ENCODE results near the gene CHCHD6.

The CHCHD6 gene

DNA sequence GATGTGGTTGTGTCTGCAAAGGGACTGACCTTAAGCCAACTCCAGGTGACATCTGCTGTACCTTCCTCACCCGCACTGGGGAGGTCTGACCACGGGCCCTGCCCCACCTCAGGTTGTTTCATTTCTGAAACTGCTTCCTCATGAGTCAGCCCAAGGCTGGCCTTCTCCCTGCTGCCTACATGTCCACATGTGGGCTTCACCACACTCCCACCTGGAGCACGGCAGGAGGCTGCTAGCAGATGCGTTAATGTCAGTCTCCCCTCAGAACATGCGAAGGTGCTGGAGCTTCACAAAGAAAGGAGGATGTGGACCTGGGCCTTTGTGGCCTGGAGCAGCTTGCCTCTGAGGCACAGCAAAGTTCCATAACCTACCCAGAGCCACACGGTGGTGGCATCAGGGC lies 209.5 kb downstream of the CHCHD6 start:
- Histone ChIP-seq H3K36me3 (ENCODE audit: control insufficient read depth, low read depth, low read length) (no peaks in the 10 kb centered on the region), H3K27me3 (ENCODE audit: control insufficient read depth, insufficient read depth, low read length) (no peaks in the 10 kb centered on the region), H3K9me3 (ENCODE audit: control insufficient read depth, low read depth, low read length) (no peaks in the 10 kb centered on the region), H3K9ac (ENCODE audit: low read length) (no peak overlapping the region), H3K27ac (ENCODE audit: low read length) (no peak overlapping the region), H3K4me3 (ENCODE audit: low read length) (no peak overlapping the region), H3K4me1 (ENCODE audit: control insufficient read depth, low read depth, low read length) (no peaks in the 10 kb centered on the region)

DNA sequence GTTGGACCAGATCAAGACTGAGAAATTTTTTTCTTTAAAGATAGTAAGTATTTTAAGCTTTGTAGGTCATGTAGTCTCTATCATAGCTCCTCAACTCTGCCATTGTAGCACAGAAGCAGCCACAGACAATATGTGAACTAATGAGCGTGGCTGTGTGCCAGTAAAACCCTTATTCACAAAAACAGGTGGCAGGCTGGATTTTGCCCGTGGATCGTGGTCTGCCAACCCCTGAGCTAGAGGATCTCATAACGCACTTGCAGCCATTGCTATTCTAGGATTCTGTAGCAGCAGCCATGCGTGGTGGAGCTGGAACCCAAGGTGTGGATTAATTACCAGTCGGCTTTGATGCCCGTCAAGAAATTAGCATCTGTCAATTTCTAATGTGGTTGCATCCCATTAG lies 210.2 kb downstream of the CHCHD6 start:
- H3K4me3 ChIP-seq (ENCODE audit: low read length): no peak overlapping the region
- no peaks in the 10 kb centered on the region for H3K4me1 ChIP-seq (ENCODE audit: control insufficient read depth, low read depth, low read length)
- no peak overlapping the region for H3K27ac ChIP-seq (ENCODE audit: low read length)
- H3K9ac ChIP-seq (ENCODE audit: low read length): no peak overlapping the region
- H3K27me3 ChIP-seq (ENCODE audit: control insufficient read depth, insufficient read depth, low read length): no peaks in the 10 kb centered on the region
- H3K36me3 ChIP-seq (ENCODE audit: control insufficient read depth, low read depth, low read length): no peaks in the 10 kb centered on the region
- no peaks in the 10 kb centered on the region for H3K9me3 ChIP-seq (ENCODE audit: control insufficient read depth, low read depth, low read length)

DNA sequence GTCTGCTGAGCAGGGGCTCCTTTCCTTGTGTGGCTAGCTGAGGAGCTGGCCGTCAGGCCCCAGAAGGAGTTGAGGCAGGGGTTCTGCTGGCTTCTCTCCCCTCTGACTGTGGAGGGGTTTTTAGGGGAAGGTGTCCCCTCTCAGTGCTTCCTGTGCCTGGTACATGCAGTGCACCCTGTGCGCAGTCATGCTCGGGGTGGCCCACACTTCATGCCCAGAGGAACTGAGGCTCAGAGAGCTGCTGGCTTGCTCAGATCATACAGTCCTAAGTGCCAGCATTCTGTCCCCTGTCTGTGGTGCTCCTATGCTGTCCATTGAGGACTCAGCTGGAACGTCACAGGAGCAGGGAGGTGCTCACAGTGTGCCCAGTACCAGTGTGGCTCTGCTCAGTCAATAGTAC lies 211.0 kb downstream of the CHCHD6 start:
- Histone ChIP-seq H3K9ac (ENCODE audit: low read length) (no peak overlapping the region), H3K27me3 (ENCODE audit: control insufficient read depth, insufficient read depth, low read length) (no peaks in the 10 kb centered on the region), H3K4me1 (ENCODE audit: control insufficient read depth, low read depth, low read length) (no peaks in the 10 kb centered on the region), H3K9me3 (ENCODE audit: control insufficient read depth, low read depth, low read length) (no peaks in the 10 kb centered on the region), H3K4me3 (ENCODE audit: low read length) (no peak overlapping the region), H3K36me3 (ENCODE audit: control insufficient read depth, low read depth, low read length) (no peaks in the 10 kb centered on the region), H3K27ac (ENCODE audit: low read length) (no peak overlapping the region)

DNA sequence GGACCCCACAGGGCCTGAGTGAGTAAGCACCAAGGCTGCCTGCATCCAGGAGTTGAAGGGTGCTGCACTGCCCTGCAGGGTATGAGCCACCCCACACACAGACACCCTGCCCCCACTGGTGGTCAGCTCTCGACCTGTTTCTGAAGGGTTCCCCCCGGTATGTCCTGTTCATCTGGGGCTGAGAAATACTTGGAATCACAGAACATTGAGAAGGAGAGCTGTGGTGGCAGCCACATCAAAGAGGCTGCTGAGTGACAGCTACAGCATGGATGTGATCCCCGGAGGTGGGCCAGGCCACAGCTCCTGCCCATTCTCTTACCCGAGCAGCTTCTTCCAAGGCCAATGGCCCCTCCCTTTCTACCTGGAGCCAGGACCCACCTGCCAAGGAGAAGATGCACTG lies 212.5 kb downstream of the CHCHD6 start:
- Histone ChIP-seq H3K4me3 (ENCODE audit: low read length) (no peak overlapping the region), H3K9ac (ENCODE audit: low read length) (no peak overlapping the region)

DNA sequence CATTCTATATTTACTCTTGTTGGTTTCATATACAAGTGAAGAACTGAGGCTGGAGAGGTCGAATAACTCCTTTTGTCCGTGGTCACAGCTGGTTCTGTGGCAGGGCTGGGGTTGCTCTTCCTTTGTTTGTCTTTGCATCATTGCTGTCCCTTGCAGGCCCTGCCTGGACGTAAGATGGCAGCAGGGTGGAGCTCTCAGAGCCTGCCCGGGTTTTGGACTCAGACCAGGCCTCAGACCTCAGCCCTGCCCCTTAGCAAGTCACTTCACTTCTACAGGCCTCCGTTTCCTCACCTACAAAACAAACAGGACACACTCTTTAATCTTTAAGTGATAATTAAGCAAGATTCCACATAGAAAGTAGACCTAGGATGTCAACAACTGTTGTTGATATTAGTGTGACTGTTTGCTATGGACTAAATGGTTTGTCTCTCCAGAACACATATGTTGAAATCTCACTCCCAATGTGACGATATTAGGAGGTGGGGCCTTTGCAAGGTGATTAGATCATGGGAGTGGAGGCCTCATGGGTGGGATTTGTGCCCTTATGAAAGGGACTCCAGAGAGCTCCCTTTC lies 213.3 kb downstream of the CHCHD6 start:
- Histone ChIP-seq H3K4me3 (ENCODE audit: low read length) (no peak overlapping the region), H3K9me3 (ENCODE audit: control insufficient read depth, low read depth, low read length) (no peaks in the 10 kb centered on the region), H3K36me3 (ENCODE audit: control insufficient read depth, low read depth, low read length) (no peaks in the 10 kb centered on the region), H3K9ac (ENCODE audit: low read length) (no peak overlapping the region), H3K27ac (ENCODE audit: low read length) (no peak overlapping the region), H3K4me1 (ENCODE audit: control insufficient read depth, low read depth, low read length) (no peaks in the 10 kb centered on the region), H3K27me3 (ENCODE audit: control insufficient read depth, insufficient read depth, low read length) (no peaks in the 10 kb centered on the region)

More for the DNA sequence above, 212.5 kb downstream of the CHCHD6 start:
- no peaks in the 10 kb centered on the region for H3K36me3 ChIP-seq (ENCODE audit: control insufficient read depth, low read depth, low read length)
- no peaks in the 10 kb centered on the region for H3K9me3 ChIP-seq (ENCODE audit: control insufficient read depth, low read depth, low read length)
- H3K4me1 ChIP-seq (ENCODE audit: control insufficient read depth, low read depth, low read length): no peaks in the 10 kb centered on the region
- no peaks in the 10 kb centered on the region for H3K27me3 ChIP-seq (ENCODE audit: control insufficient read depth, insufficient read depth, low read length)
- no peak overlapping the region for H3K27ac ChIP-seq (ENCODE audit: low read length)

DNA sequence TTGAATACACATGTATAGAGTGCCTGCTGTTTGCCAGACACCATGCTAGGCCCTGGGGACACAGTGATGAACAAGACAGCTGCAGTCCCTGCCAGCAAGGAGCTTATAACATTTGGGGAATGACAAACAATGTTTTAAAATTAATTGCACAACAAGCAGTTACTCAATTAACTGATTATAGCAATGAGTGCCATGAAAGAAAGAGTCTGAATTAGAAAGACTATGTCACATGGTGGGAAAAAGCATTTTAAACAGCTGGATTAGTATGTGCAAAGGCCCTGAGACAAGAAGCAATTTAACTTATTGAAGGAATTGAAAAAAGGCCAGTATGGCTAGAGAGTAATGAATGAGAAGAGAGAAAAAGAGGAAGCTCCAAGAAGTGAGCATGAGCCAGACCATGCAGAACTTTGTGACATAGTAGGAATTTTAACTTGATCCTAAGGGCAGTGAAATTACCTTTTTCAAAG lies 214.3 kb downstream of the CHCHD6 start:
- Histone ChIP-seq H3K27me3 (ENCODE audit: control insufficient read depth, insufficient read depth, low read length) (no peaks in the 10 kb centered on the region), H3K36me3 (ENCODE audit: control insufficient read depth, low read depth, low read length) (no peaks in the 10 kb centered on the region), H3K9me3 (ENCODE audit: control insufficient read depth, low read depth, low read length) (no peaks in the 10 kb centered on the region), H3K27ac (ENCODE audit: low read length) (no peak overlapping the region), H3K9ac (ENCODE audit: low read length) (no peak overlapping the region), H3K4me1 (ENCODE audit: control insufficient read depth, low read depth, low read length) (no peaks in the 10 kb centered on the region), H3K4me3 (ENCODE audit: low read length) (no peak overlapping the region)

DNA sequence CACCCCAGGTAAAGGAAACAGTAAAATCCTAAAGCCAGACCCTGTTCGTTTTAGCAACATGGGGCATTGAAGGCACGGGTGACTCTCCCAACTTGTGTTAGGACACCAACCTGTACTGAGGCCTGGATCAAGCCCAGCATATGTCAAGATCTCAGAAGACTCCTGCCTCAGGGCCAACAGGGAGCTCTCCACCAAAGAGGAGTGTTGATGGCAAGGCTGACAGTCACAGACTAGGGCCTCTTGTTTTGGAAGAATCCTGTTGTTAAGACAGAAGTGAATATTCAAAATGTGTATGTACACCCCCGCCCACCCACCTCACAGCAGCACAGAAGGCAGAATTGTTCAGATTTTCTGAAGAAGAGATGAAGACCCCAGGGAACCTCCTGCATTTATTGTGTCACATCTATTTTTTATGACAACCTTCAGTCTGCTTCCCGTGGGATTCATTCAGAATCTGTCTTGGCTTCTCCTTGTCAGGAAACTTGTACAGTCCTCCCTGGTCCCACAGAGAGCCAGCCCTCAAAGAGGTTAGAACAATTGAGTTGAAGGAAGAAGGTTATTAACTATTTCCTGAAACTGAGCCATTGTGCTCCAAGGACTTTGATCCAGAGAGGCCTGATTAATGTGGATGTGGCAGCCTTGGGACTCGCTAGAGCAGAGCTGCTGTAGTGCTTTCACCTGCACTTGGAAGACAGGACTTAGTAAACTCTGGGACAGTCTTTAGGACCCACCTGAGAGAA lies 217.2 kb downstream of the CHCHD6 start:
- Histone ChIP-seq H3K27me3 (ENCODE audit: control insufficient read depth, insufficient read depth, low read length) (no peaks in the 10 kb centered on the region), H3K4me3 (ENCODE audit: low read length) (no peak overlapping the region), H3K9ac (ENCODE audit: low read length) (no peak overlapping the region), H3K4me1 (ENCODE audit: control insufficient read depth, low read depth, low read length) (no peaks in the 10 kb centered on the region), H3K36me3 (ENCODE audit: control insufficient read depth, low read depth, low read length) (no peaks in the 10 kb centered on the region), H3K27ac (ENCODE audit: low read length) (no peak overlapping the region), H3K9me3 (ENCODE audit: control insufficient read depth, low read depth, low read length) (no peaks in the 10 kb centered on the region)

DNA sequence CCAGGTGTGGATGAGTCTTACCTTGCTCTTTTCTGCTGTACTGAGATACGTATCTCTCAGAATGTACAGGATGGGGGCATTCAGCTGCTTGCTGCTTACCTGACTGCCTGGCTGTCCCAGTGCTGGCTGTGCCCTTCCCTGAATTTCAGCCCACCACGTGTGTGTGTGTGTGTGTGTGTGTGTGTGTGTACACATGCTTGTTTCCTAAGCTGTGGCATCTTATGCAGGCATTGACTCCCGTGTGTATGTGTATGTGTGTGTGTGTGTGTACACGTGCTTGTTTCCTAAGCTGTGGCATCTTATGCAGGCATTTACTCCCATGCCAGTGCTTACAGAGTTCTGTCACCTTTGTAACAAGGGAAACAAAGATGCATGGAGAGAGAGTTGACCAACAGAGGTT lies 218.4 kb downstream of the CHCHD6 start:
- H3K36me3 ChIP-seq (ENCODE audit: control insufficient read depth, low read depth, low read length): no peaks in the 10 kb centered on the region

DNA sequence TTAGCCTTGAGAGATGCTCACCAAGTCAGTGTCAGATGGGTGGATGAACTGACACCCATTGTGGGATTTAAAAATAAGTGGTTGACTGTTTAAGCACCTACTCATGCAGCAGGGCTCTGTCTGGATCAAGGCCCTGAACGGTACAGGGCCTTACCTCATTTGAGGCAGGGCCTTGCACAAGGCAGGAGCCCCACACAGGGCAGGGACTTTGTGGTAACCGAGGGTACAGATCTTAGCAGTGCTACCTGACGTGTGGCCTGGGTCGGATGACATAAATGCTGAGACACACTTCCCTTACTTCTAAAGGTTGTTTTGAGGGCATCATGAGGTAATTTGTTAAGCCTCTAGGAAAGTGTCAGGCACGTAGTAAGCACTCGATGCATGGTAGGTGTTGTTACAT lies 219.4 kb downstream of the CHCHD6 start:
- no peaks in the 10 kb centered on the region for H3K9me3 ChIP-seq (ENCODE audit: control insufficient read depth, low read depth, low read length)

More for the DNA sequence above, 218.4 kb downstream of the CHCHD6 start:
- Histone ChIP-seq H3K9ac (ENCODE audit: low read length) (no peak overlapping the region), H3K27ac (ENCODE audit: low read length) (no peak overlapping the region), H3K4me1 (ENCODE audit: control insufficient read depth, low read depth, low read length) (no peaks in the 10 kb centered on the region), H3K4me3 (ENCODE audit: low read length) (no peak overlapping the region), H3K27me3 (ENCODE audit: control insufficient read depth, insufficient read depth, low read length) (no peaks in the 10 kb centered on the region), H3K9me3 (ENCODE audit: control insufficient read depth, low read depth, low read length) (no peaks in the 10 kb centered on the region)

DNA sequence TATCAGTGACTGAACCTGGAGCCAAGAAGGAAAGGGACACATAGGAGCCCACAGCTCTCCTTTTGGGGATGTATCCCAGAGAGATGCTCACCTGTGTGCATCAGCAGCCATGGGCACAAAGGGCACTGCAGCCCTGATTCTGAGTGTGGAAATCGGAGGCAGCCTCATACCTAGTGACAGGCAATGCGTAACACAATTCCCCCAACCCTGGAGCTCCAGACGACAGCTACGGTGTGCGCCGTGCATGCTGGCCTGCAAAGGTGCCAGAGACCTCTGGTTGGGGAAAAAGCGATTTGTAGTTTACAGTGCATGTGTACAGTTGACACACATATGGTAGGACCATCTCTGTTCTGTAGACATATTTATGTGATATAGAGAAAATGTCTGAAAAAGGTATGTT lies 219.9 kb downstream of the CHCHD6 start:
- H3K36me3 ChIP-seq (ENCODE audit: control insufficient read depth, low read depth, low read length): no peaks in the 10 kb centered on the region
- no peak overlapping the region for H3K4me3 ChIP-seq (ENCODE audit: low read length)
- H3K9me3 ChIP-seq (ENCODE audit: control insufficient read depth, low read depth, low read length): no peaks in the 10 kb centered on the region
- no peaks in the 10 kb centered on the region for H3K4me1 ChIP-seq (ENCODE audit: control insufficient read depth, low read depth, low read length)
- H3K9ac ChIP-seq (ENCODE audit: low read length): no peak overlapping the region
- H3K27ac ChIP-seq (ENCODE audit: low read length): no peak overlapping the region
- no peaks in the 10 kb centered on the region for H3K27me3 ChIP-seq (ENCODE audit: control insufficient read depth, insufficient read depth, low read length)

More for the DNA sequence above, 219.4 kb downstream of the CHCHD6 start:
- Histone ChIP-seq H3K4me3 (ENCODE audit: low read length) (no peak overlapping the region), H3K9ac (ENCODE audit: low read length) (no peak overlapping the region), H3K4me1 (ENCODE audit: control insufficient read depth, low read depth, low read length) (no peaks in the 10 kb centered on the region), H3K27me3 (ENCODE audit: control insufficient read depth, insufficient read depth, low read length) (no peaks in the 10 kb centered on the region), H3K27ac (ENCODE audit: low read length) (no peak overlapping the region), H3K36me3 (ENCODE audit: control insufficient read depth, low read depth, low read length) (no peaks in the 10 kb centered on the region)

DNA sequence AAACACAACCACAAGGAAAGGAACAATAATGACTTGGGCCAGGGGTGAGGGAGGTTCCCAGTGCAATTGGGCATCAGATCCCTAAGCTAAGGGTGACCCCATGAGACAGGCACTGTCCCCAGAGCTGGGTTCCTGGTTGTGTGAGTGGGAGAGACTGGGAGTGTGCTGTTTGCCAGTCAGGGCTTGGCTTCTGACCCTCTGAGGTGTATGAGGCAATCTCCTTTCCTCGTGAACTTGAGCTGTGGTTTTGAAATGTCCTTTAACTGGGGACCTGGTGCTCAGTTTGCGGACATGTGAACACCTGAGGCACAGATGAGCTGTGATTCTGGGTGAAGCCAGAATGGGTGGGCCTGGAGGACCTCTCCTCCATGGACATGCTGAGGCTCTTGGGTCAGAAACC lies 220.4 kb downstream of the CHCHD6 start:
- Histone ChIP-seq H3K27ac (ENCODE audit: low read length) (no peak overlapping the region), H3K4me3 (ENCODE audit: low read length) (no peak overlapping the region), H3K4me1 (ENCODE audit: control insufficient read depth, low read depth, low read length) (no peaks in the 10 kb centered on the region), H3K9ac (ENCODE audit: low read length) (no peak overlapping the region), H3K9me3 (ENCODE audit: control insufficient read depth, low read depth, low read length) (no peaks in the 10 kb centered on the region), H3K36me3 (ENCODE audit: control insufficient read depth, low read depth, low read length) (no peaks in the 10 kb centered on the region), H3K27me3 (ENCODE audit: control insufficient read depth, insufficient read depth, low read length) (no peaks in the 10 kb centered on the region)
